HG03135 (cell line): ENCODE data around the gene MUC2.

ENCODE experiments used
- ATAC-seq: cut with Tn5 transposase; IDR thresholded peaks from one replicate; pipeline ENCODE4 v1.9.1; 2021; ENCODE audit warnings: mild to moderate bottlenecking, moderate library complexity; ENCODE audit not compliant: unreplicated experiment

MUC2 gene

GRCh38 chr11:1074244-1075221 lies at the start of gene MUC2:
MUC2 (plus strand) TSS chr11:1074874.
- no peak for ATAC-seq

GRCh38 chr11:1025410-1026162 lies 49.1 kb upstream of the MUC2 start:
- no peak for ATAC-seq

GRCh38 chr11:1026163-1026450 lies 48.6 kb upstream of the MUC2 start:
- no peak for ATAC-seq

GRCh38 chr11:1026641-1027482 lies 47.8 kb upstream of the MUC2 start:
- ATAC-seq: no peak

GRCh38 chr11:1027483-1028290 lies 47.0 kb upstream of the MUC2 start:
- no peak for ATAC-seq

- ATAC-seq: no peak
Observed at GRCh38 chr11:1028291-1028540, 46.5 kb upstream of the MUC2 start.

GRCh38 chr11:1028616-1029015 lies 46.1 kb upstream of the MUC2 start:
- ATAC-seq: no peak

GRCh38 chr11:1029051-1029450 lies 45.6 kb upstream of the MUC2 start:
- ATAC-seq: no peak

GRCh38 chr11:1029654-1030053 lies 45.0 kb upstream of the MUC2 start:
- ATAC-seq: no peak

DNA sequence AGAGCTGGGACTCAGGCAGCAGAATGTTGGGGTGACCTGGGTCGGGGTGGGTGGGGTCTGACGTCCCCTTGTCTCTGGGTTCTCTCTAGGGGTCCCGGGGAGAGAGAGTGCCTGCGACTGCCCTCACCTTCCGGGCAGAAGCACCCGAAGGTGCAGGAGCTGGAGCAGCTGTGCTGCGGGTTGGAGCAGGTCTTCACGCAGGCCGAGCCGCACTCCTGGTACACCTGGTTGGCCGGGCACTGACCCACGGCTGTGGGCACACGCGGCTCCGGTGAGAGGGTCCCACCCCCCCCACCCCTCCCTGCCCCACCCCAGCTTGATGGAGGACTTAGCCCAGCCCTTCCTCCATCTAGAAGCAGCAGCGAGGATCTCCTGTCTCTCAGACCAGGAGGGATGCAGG lies 44.6 kb upstream of the MUC2 start:
- no peak for ATAC-seq

GRCh38 chr11:1030556-1030955 lies 44.1 kb upstream of the MUC2 start:
- ATAC-seq: no peak

- ATAC-seq: no peak
Observed at GRCh38 chr11:1031121-1031899, 43.4 kb upstream of the MUC2 start.

DNA sequence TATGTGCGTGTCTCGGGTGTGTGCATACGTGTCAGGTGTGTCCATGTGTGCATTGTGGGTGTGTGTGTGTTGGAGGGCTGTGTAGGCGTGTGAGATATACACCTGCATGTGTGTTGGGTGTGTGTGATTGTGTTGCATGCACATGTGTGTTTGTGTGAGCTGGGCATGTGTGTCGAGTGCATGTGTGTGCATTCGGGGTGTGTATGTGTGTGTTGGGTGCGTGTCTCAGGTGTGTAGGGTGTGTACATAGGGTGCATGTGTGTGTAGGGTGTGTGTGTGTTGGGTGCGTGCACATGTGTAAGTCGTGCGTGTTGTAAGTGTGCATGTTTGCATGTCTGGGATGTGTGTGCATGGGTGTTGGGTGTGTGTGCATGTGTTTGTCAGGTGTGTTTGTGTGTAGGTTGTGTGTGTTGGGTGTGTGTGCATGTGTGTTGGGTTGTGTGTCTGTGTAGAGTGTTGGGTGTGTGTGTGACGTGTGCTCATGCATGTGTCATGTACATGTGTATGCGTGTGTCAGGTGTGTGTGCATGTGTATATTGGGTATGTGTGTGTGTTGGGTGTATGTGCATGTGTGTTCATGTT lies 42.3 kb upstream of the MUC2 start:
- ATAC-seq: no peak

- no peak for ATAC-seq
Observed at GRCh38 chr11:1033016-1033798, 41.5 kb upstream of the MUC2 start.

GRCh38 chr11:1034001-1034400 lies 40.7 kb upstream of the MUC2 start:
- no peak for ATAC-seq

DNA sequence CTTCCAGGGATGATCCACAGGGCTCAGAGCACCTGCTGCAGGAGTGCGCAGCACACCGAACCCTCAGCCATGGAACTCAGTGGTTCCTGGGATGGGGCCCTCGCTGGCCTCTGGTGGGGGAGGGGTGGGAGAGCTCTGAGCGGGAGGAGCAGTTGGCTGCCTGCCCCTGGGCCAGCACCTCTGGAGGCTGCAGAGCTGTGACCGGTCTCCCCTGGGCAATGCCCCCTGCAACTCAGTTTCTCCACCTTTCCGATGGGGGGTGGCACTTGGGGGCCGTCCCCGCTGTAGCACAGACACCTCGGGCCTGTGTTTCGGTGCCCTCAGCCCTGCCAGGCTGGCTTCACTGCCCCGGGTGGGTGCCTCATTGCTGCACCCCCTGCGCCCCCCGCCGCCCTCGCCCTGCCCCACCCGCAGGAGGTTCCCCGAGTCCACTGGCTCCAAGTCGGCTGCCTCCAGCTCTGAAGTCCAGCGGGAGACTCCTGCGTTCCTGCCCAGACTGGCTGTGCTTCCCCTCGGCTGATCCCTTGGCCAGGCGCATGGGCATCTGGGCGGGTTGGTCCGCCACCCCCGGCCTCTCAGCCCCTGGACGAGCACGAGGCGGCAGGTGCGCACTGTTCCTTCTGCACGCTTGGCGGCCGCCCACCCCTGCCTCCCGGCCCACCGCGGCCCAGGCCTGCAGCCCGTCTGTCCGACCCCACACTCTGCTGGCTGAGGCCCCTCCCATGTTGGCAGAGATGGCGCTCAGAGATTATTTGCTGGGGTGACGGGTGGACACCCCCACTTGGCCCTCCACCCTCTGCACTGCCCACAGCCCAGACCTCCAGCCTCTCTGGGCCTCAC lies 40.0 kb upstream of the MUC2 start:
- no peak for ATAC-seq

- ATAC-seq: no peak
Observed at GRCh38 chr11:1035577-1036283, 38.9 kb upstream of the MUC2 start.
